Upper lobe of left lung (tissue), 4 donors: ENCODE data around the gene SGSH.

Experiments
- CTCF ChIP-seq, 6 experiments: fragments of 450-650 bp in 4 of 6; fragments of 200-600 bp in 2 of 6; sonication (generic) in 2 of 6; IDR thresholded peaks; one replicate each; pipeline ENCODE4 v1.5.1; 2016 to 2019; ENCODE audit warnings: antibody characterized with exemption in 6 of 6
- POLR2A ChIP-seq, 4 donors: fragments of 450-650 bp; IDR thresholded peaks; one replicate each; pipeline ENCODE4 v1.5.1; 2016 to 2017; ENCODE audit warnings: antibody characterized with exemption in 4 of 4, mild to moderate bottlenecking in 2 of 4
- POLR2AphosphoS5 ChIP-seq, 2 donors: sonication (generic); formaldehyde crosslinking; IDR thresholded peaks; one replicate each; pipeline ENCODE4 v1.5.1; 2017; ENCODE audit warnings: antibody characterized with exemption in 2 of 2

DNA sequence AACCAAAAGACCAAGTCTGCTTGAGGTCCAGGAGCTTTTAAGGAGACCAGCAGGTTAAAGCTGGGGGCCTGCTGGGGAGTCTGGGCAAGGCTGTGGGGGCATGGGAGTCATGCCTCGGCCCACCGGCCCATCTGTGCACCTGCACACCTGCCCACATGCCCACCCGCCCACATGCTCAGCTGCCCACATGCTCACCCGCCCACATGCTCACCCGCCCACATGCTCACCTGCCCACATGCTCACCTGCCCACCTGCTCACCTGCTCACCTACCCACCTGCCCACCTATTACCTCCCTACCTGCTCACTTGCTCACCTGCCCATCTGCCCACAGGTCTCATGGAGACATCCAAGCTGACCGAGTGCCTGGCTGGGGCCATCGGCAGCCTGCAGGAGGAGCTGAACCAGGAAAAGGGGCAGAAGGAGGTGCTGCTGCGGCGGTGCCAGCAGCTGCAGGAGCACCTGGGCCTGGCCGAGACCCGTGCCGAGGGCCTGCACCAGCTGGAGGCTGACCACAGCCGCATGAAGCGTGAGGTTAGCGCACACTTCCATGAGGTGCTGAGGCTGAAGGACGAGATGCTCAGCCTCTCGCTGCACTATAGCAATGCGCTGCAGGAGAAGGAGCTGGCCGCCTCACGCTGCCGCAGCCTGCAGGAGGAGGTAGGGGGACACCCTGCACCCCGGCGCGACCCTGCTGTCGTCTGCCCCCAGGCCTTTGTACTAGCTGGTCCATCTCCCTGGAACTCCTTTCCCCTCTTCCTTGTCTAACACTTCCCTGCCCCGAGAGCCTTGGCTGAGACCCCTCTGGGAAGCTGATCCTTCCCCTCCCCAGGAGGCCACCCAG is 36.3 kb downstream of the SGSH start:
- no peak for TF ChIP-seq POLR2AphosphoS5 (IDR thresholded peaks at IDR 0.05)
- no peak for TF ChIP-seq CTCF (IDR thresholded peaks at IDR 0.05)
- TF ChIP-seq POLR2A (IDR thresholded peaks at IDR 0.05): no peak
